HL-60 (cell line): Measurements from ENCODE around the gene SUCNR1.

Experiments used
- DNase-seq, 2 experiments: peaks; one replicate each; pipeline ENCODE4 v3.0.0-alpha.2; 2010 to 2020; ENCODE audit warnings: low read depth in 1 of 2, low spot score in 1 of 2
- H3K27ac ChIP-seq: fragments of 250-450 bp; sonication (Bioruptor Pico); replicated peaks from 2 replicates; pipeline ENCODE4 v1.5.1; 2020; ENCODE audit warnings: mild to moderate bottlenecking, moderate library complexity
- H3K27me3 ChIP-seq: fragments of 250-450 bp; sonication (Bioruptor Pico); 2 replicates; pipeline ENCODE4 v1.5.1; 2021; ENCODE audit warnings: mild to moderate bottlenecking, moderate library complexity; ENCODE audit not compliant: insufficient read depth, poor library complexity, severe bottlenecking
- H3K4me3 ChIP-seq: replicated peaks from 2 replicates; pipeline ENCODE4 v1.5.1; 2011; ENCODE audit warnings: mild to moderate bottlenecking, control low read depth, low read length; ENCODE audit not compliant: insufficient read depth
- GABPA ChIP-seq: IDR thresholded peaks from 2 replicates; pipeline ENCODE4 v1.6.1; 2012; ENCODE audit warnings: low read depth
- POLR2AphosphoS5 ChIP-seq: IDR thresholded peaks from 2 replicates; pipeline ENCODE4 v1.6.1; 2012; ENCODE audit warnings: low read depth
- REST ChIP-seq: IDR thresholded peaks from 2 replicates; pipeline ENCODE4 v1.6.1; 2012; ENCODE audit warnings: low read depth; ENCODE audit not compliant: insufficient replicate concordance
- SPI1 ChIP-seq: IDR thresholded peaks from 2 replicates; pipeline ENCODE4 v1.6.1; 2012; ENCODE audit warnings: low read depth, mild to moderate bottlenecking, borderline replicate concordance
- TF ChIP-seq, protein P1 (sequence below): IDR thresholded peaks from one replicate; pipeline ENCODE4 v1.5.1; 2011; ENCODE audit warnings: low read length, control low read depth, inconsistent platforms; ENCODE audit not compliant: insufficient read depth

SUCNR1 gene

DNA sequence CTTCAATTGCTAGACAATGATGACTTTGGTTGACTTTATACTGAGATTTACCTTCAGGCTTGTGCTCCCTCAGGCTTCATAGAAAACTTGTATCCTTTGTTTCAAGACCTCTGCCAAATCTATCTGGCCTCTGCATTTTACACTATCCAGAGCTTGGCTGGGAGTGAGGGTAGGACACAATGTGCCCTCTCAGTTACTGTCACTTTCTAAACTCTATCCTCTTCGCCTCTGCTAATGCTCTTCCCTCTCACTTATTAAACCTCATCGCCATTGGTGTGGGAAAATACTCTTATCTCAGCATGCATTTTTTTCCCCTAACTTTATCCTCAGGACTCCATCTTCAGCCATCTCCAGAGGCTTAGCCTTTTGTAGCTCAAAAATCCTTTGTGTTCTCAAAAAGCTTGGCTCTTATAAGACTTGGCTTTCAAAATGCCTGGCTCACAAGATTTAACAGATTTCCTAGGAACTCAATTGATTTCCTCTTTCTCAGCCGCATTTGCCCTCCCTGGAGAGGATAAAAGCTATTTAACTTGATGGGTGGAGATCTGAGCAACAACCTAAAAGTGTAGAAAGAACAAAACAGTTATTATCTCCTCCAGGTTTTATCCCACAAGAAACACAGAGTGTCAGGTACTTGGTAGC lies 28.3 kb downstream of the SUCNR1 start:
- DNase-seq, result no peak

GRCh38 chr3:151903501-151903991 lies 30.1 kb downstream of the SUCNR1 start:
- no peak for DNase-seq
- TF ChIP-seq, protein P1, sequence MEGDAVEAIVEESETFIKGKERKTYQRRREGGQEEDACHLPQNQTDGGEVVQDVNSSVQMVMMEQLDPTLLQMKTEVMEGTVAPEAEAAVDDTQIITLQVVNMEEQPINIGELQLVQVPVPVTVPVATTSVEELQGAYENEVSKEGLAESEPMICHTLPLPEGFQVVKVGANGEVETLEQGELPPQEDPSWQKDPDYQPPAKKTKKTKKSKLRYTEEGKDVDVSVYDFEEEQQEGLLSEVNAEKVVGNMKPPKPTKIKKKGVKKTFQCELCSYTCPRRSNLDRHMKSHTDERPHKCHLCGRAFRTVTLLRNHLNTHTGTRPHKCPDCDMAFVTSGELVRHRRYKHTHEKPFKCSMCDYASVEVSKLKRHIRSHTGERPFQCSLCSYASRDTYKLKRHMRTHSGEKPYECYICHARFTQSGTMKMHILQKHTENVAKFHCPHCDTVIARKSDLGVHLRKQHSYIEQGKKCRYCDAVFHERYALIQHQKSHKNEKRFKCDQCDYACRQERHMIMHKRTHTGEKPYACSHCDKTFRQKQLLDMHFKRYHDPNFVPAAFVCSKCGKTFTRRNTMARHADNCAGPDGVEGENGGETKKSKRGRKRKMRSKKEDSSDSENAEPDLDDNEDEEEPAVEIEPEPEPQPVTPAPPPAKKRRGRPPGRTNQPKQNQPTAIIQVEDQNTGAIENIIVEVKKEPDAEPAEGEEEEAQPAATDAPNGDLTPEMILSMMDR, result no peak
- no peak for TF ChIP-seq POLR2AphosphoS5
- no peak for TF ChIP-seq GABPA
- TF ChIP-seq REST, result no peak
- no peak for TF ChIP-seq SPI1
- no peak overlapping the region for H3K4me3 ChIP-seq
- H3K27me3 ChIP-seq, result no peaks in the 10 kb centered on the region
- peak overlapping the region; percentile 21 for H3K27ac ChIP-seq

More for the DNA sequence above, 28.3 kb downstream of the SUCNR1 start:
- H3K4me3 ChIP-seq, result no peak overlapping the region
- no peaks in the 10 kb centered on the region for H3K27me3 ChIP-seq
- no peak for TF ChIP-seq GABPA
- TF ChIP-seq, protein P1, result no peak
- TF ChIP-seq REST, result no peak
- TF ChIP-seq SPI1, result no peak; the same call in 1 of the 2 replicates
- TF ChIP-seq POLR2AphosphoS5, result no peak
- H3K27ac ChIP-seq, result no peak overlapping the region

DNA sequence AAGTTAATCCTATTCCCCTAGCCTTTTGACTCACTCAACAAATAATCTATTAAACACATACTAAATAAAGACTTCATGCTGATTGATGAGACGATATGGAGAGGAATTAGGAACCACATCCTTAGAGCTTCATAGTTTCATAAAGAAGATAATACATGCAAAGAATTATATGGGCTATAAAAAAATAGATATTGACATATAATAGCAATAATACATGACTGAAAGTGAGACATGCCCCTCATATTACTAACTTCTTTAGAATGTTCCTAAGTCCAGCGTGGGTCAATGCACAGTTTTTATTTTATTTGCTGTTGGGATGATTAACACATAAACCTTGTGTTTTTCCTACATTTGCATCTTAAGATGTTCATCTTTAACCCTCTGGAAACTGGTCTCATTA lies 32.2 kb downstream of the SUCNR1 start:
- no peak overlapping the region for H3K4me3 ChIP-seq
- no peak overlapping the region for H3K27ac ChIP-seq
- no peaks in the 10 kb centered on the region for H3K27me3 ChIP-seq
- TF ChIP-seq SPI1 (no peak), POLR2AphosphoS5 (no peak), GABPA (no peak), REST (no peak)
- TF ChIP-seq, protein P1, result no peak
- DNase-seq, result no peak
